KMS-11 (cell line): ENCODE results near the gene JARID2.

Experiments used
- H2AFZ ChIP-seq: fragments of 200-600 bp; sonication (generic); 2 replicates; pipeline ENCODE4 v1.6.1; 2016; ENCODE audit warnings: antibody characterized with exemption, mixed run types, low read depth
- H3K27ac ChIP-seq: fragments of 200-600 bp; sonication (generic); 2 replicates; pipeline ENCODE4 v1.6.1; 2016; ENCODE audit warnings: mild to moderate bottlenecking, mixed run types
- H3K27me3 ChIP-seq: fragments of 200-600 bp; sonication (generic); 2 replicates; pipeline ENCODE4 v1.6.1; 2017; ENCODE audit warnings: mild to moderate bottlenecking, low read depth, mixed run types, moderate library complexity; ENCODE audit not compliant: insufficient read depth
- H3K36me3 ChIP-seq: fragments of 200-600 bp; sonication (generic); 2 replicates; pipeline ENCODE4 v1.6.1; 2017; ENCODE audit warnings: mild to moderate bottlenecking, mixed run types; ENCODE audit not compliant: insufficient read depth
- H3K4me1 ChIP-seq: fragments of 200-600 bp; sonication (generic); 2 replicates; pipeline ENCODE4 v1.6.1; 2016; ENCODE audit warnings: mild to moderate bottlenecking, low read depth, mixed run types; ENCODE audit not compliant: poor library complexity, severe bottlenecking
- H3K4me2 ChIP-seq: fragments of 200-600 bp; sonication (generic); 2 replicates; pipeline ENCODE4 v1.7.0; 2016; ENCODE audit warnings: mild to moderate bottlenecking, mixed run types
- H3K4me3 ChIP-seq: fragments of 200-600 bp; sonication (generic); IDR thresholded peaks from 2 replicates; pipeline ENCODE4 v1.6.1; 2017; ENCODE audit warnings: low read depth, low read length, mixed read lengths; ENCODE audit not compliant: insufficient read depth
- H3K79me2 ChIP-seq: fragments of 200-600 bp; sonication (generic); 2 replicates; pipeline ENCODE4 v1.6.1; 2016; ENCODE audit warnings: low read depth, mixed run types; ENCODE audit not compliant: insufficient read depth
- H3K9ac ChIP-seq: fragments of 200-600 bp; sonication (generic); 2 replicates; pipeline ENCODE4 v1.6.1; 2016; ENCODE audit warnings: mild to moderate bottlenecking, mixed run types
- H4K20me1 ChIP-seq: fragments of 200-600 bp; sonication (generic); 2 replicates; pipeline ENCODE4 v1.6.1; 2016; ENCODE audit warnings: mild to moderate bottlenecking, mixed run types; ENCODE audit not compliant: insufficient read depth
- CTCF ChIP-seq: fragments of 200-600 bp; sonication (generic); conservative IDR thresholded peaks from 2 replicates; pipeline ENCODE4 v1.6.1; 2017; ENCODE audit warnings: low read depth, mild to moderate bottlenecking, antibody characterized with exemption, low read length, moderate library complexity, mixed read lengths

Gene JARID2

DNA sequence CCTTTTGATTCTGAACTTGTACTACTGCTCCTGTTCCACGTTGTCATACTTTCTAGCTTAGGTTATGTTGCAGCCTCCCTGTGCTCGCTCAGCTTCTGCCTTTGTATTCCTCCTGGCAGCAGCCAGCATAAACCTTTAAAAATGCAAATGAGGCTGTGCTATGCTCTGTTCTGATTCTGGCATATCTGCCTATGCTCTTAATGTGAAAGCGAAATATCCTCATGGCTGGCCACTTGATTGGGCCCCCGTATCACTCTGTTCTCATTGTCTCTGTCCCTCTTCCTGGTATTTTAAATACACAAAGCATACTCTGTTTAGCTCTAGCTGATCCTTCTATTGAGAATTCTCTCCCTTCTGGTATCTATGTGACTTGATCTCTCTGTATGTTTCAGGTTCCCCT lies 139.0 kb downstream of the JARID2 start:
- H3K4me3 ChIP-seq: no peak overlapping the region
- TF ChIP-seq CTCF: no peak
- no peak overlapping the region for H3K9ac ChIP-seq
- H2AFZ ChIP-seq: no peak overlapping the region
- no peak overlapping the region for H3K4me2 ChIP-seq
- peaks cover 14% of the 10 kb centered on the region for H3K4me1 ChIP-seq
- no peaks in the 10 kb centered on the region for H4K20me1 ChIP-seq
- H3K36me3 ChIP-seq: no peaks in the 10 kb centered on the region
- H3K27me3 ChIP-seq: no peaks in the 10 kb centered on the region
- H3K27ac ChIP-seq: no peak overlapping the region
- peaks cover 3% of the 10 kb centered on the region; the same call in 1 of the 2 replicates for H3K79me2 ChIP-seq

- no peak overlapping the region for H3K27ac ChIP-seq
- no peak overlapping the region for H3K4me3 ChIP-seq
- no peaks in the 10 kb centered on the region for H4K20me1 ChIP-seq
- H3K4me2 ChIP-seq: no peak overlapping the region
- H3K79me2 ChIP-seq: peaks cover 5% of the 10 kb centered on the region
- peaks cover 20% of the 10 kb centered on the region for H3K4me1 ChIP-seq
- H2AFZ ChIP-seq: no peak overlapping the region
- no peaks in the 10 kb centered on the region for H3K27me3 ChIP-seq
- H3K9ac ChIP-seq: no peak overlapping the region
- TF ChIP-seq CTCF: no peak
- H3K36me3 ChIP-seq: no peaks in the 10 kb centered on the region
These were observed 139.7 kb downstream of the JARID2 start for GRCh38 chr6:15385521-15385920.

- Histone ChIP-seq H3K27me3 (no peaks in the 10 kb centered on the region), H3K4me1 (peaks cover 26% of the 10 kb centered on the region), H4K20me1 (no peaks in the 10 kb centered on the region), H3K9ac (no peak overlapping the region), H3K79me2 (peaks cover 7% of the 10 kb centered on the region), H2AFZ (no peak overlapping the region), H3K4me2 (no peak overlapping the region), H3K27ac (no peak overlapping the region), H3K4me3 (no peak overlapping the region), H3K36me3 (no peaks in the 10 kb centered on the region)
- TF ChIP-seq CTCF: no peak
These were observed 140.4 kb downstream of the JARID2 start for GRCh38 chr6:15386110-15386755.

DNA sequence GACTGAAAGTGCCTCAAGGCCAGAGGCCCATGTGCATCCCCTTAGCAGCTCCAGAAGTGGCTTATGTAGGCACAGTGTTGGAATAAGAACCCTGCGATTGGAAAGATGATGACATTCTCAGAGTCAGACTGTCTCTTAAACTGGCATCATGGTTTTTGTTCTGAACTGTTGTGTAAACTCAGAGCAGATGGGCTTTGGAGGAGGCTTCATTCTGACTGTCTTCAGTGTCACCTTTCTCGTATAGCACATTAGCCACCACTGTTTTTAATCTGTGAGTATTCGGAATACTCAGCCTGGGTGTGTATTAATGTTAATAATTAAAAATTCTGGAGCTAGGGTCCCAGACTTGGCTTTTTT lies 140.9 kb downstream of the JARID2 start:
- H2AFZ ChIP-seq: no peak overlapping the region
- H3K9ac ChIP-seq: no peak overlapping the region
- H3K79me2 ChIP-seq: peaks cover 7% of the 10 kb centered on the region
- H3K4me2 ChIP-seq: no peak overlapping the region
- no peaks in the 10 kb centered on the region for H3K27me3 ChIP-seq
- H3K27ac ChIP-seq: no peak overlapping the region
- no peak overlapping the region for H3K4me3 ChIP-seq
- no peaks in the 10 kb centered on the region for H3K36me3 ChIP-seq
- H3K4me1 ChIP-seq: peaks cover 26% of the 10 kb centered on the region
- no peak for TF ChIP-seq CTCF
- no peaks in the 10 kb centered on the region for H4K20me1 ChIP-seq
